ENCODE data around the gene SND1.

SND1 gene

DNA sequence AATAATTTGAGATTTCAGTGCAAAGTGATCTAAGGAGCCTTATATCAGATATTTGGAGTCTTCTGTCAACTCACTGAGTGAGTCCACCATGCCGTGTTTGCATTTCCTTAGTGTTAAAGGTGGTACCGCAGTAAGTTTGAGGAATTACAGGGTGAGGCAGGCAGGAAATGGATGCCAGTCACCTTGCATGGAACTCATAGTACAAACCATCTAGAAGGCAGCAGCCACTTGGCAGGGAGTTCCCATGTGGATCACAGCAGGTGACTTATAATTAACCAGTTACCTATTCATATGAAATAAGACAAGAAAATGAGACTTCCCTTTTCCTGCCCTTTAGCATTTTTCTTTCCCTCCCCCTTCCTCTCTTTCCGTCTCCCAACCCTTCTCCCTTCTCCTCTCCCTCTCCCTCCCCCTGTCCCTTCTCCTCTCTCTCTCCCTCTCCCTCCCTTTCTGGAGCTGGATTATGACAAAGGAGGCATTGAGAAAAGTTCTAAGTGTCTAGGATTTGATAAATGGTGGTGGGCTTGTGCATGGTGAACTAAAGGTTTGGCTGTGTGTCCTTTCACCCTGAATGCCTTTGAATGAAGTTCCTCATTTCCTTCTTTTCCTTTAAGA lies 285.2 kb downstream of the SND1 start:
- Histone ChIP-seq H3K4me3 (no peak overlapping the region), H3K27ac (no peak overlapping the region)

DNA sequence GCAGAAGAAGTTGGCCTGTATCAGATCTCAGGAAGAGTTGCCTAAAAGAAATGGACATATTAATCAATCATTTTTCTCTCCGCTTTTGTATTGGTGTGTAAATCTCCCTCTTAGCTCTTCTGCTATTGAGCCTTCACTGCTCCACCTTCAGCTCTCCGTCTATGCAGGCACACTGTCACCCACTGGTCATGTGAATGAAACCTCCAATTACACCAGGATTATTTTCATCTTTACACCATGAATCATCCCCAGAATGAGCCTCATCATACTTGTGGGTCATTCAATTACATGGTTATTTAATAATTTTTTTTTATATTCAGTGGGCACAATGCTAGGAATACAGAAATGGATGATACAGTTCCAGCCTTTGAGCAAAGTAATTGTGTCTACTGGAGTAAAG lies 286.6 kb downstream of the SND1 start:
- Histone ChIP-seq H3K4me3 (no peak overlapping the region), H3K27ac (peak overlapping the region in 1 of 21 experiments; percentile 20)

DNA sequence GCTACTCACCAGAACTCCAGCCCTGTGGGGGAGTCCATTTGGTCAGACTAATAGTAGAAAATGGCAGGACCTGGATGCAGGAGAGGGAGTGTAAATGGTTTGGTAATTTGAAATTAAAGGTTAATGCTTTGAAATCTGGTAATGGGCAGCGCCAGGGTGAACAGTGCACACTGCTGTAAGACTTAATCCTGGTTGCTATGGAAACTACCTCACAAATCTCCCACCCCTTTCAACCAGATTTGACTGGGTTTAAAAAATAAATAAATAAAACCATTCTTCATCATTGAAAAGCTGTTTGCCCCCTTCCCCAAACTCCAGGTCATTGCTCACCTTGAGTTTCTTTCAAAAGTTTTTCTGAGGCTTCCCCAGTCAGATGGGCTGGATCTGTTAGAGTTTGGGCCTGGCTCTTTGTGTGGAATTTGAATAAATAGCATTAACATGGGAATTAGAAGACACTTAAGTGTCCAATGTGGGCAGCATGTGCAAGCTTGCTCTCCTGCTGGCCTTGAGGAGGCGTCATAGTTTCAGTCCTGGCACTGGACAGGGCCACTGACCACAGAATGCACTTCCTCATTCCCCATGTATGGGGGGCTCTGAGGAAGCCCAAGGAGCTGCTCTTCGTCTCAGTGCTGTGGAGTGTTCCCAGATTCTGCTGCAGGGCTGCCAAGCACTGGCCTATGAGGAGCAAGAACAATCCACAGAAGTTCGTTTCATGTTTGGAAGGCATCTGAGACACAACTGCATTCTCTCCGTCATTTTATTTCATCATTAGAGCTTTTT lies 288.6 kb downstream of the SND1 start:
- H3K27ac ChIP-seq = peak overlapping the region in 3 of 21 experiments; percentile 25 to 27 (median 26)
- H3K4me3 ChIP-seq = no peak overlapping the region

DNA sequence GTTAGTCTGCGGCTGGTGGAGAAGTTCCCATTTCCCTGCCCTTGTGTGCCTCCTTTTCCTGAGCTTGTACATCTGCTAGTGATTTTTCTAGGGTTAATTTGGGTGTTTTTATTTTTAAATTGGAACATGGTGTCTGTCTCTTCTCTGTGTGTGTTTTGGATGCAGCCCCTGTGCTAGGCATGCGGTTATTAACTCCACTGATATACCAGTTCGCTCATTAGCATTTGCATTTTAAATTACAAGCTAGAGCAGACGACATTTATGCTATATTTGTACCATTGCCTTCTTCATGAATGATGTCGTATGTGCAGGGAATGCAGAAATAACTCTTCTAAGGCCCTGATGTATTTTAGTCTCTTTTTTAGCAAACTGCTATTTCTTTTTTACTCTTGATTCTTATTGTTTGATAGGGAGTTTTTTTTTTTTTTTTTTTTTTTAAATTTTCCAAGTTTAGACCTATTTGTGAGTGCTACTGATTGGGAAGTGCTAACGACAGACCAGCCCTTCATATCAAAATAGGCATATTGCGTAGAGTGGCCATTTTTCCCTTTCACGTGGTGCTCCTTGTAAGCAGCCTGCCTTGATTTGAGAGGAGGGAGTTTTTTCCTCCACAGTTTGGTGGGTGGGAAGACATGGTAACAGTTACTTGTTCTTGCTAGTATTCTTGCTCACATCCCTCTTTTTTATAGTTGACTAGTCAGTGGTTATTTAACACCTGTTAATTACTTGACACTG lies 289.6 kb downstream of the SND1 start:
- Histone ChIP-seq H3K27ac (peak overlapping the region in 1 of 21 experiments; percentile 27), H3K4me3 (no peak overlapping the region)

DNA sequence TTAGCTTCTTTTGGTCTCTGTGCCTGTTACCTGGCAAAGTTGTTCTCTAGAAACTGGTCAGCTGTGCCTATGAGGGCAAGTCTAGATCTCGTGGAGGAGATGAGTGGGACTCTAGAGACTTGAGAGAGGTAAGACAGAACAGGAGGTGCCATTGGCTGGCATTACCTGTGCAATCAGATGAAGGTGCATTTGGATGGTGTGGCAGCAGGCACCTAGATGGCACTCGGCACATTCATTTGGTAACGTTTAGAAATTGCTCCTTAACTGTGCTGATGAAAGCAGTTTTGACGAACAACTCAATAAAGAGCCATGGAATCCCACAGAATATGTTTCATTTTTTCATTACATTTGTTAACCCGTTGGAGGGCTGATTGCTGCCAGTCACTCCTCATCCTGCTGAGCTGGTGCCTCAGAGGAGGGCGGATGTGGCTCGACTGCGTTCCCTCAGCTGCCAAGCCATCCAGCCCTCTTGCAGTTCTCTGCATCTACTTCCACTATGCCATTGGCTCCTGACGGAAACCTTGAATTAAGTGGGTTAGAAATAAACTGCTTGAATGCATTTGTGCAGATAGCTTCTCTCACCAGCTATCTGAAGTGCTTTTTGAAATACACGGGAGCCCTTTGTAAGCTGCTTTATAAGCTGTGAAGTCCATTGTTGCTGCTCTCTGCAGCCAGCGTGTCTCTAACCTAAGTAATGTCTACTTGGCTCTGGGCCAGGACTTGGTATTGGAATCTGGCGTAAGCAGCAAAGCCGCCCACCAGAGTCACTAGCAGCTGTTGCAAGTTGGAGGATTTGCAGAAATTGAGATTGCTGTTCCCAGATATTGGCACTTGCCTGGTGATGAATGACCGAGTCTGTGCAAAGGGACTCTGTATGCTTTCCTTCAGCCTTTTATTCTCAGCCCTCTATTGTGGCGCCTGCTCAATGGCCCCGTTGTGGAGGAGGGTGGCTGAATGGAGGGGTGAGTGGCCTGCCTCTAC lies 291.8 kb downstream of the SND1 start:
- H3K27ac ChIP-seq = no peak overlapping the region
- no peak overlapping the region for H3K4me3 ChIP-seq

DNA sequence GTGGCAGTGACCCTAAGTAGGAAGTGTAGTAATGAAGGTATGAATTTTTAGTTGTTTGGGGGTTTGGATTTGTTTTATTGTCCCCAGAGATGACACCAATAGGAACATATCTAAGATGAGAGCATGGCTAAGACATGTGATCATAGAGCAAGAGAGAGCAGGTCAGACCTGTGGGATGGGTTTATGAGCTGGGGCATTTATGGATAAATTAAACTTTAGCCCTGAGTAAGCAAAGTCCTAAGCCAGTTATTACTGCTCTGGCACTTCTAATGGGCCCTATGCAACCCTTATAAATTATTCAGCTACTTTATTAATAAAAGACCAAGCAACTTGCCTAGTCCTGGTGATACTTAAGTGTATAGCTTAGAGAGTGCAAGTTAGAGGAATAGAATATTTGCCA lies 294.1 kb downstream of the SND1 start:
- H3K27ac ChIP-seq = no peak overlapping the region

DNA sequence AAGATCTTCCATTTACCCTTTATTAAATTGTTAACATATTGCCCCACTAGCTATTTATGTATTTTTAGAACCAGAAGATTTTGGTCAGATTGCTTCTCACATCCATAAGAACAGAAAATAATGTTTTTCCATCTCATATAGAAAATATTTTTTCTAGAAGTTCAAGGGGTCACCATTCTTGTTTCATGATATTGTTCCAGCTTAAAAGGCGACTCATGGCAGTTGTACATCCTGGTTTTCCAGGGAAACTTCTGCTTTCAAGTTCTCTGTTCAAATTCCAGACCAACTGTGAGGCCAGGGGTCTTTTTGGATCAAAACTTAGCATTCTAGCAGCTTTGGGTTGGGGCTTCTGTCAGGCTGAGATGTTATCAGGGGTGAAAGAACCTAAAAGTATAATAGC lies 294.9 kb downstream of the SND1 start:
- H3K4me3 ChIP-seq = no peak overlapping the region
- no peak overlapping the region for H3K27ac ChIP-seq

More for the DNA sequence above, 294.1 kb downstream of the SND1 start:
- H3K4me3 ChIP-seq = no peak overlapping the region

DNA sequence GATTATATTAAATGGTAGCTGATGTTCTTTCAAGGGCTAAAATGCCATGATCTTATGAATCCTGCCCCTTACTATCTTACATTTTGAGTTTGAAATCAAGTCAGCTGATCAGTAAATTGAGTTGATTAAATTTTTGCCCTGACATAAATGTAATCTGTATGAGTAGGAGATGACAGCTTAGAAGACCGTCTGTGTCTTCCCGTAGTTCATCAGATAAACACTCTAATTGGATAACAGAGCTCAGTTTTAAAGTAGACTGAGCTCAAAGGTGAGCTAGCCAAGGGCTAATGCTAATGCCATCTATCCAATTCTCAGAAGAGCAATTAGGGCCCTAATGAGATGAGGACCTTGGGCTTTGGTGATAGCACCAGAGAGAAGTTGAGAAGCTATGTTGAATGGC lies 296.3 kb downstream of the SND1 start:
- no peak overlapping the region for H3K27ac ChIP-seq

DNA sequence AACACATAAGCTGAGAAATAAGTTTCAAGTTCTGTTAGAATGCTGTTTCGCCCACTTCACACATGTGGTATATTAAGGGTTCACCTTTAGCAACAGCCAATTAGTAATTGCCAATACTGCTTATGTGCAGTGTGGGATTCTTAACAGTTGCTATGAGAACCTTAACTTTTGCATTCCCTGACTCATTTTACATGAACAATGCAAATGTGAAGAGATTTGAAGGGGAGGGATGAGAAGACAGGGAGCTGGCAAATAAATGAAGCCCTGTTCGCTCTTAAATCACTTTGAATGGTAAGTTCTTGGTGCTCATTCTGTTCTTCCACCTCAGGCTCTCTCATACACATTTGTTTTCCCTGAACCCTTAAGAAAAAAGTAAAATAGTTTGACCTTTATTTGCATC lies 296.9 kb downstream of the SND1 start:
- Histone ChIP-seq H3K27ac (no peak overlapping the region), H3K4me3 (no peak overlapping the region)

More for the DNA sequence above, 296.3 kb downstream of the SND1 start:
- no peak overlapping the region for H3K4me3 ChIP-seq

DNA sequence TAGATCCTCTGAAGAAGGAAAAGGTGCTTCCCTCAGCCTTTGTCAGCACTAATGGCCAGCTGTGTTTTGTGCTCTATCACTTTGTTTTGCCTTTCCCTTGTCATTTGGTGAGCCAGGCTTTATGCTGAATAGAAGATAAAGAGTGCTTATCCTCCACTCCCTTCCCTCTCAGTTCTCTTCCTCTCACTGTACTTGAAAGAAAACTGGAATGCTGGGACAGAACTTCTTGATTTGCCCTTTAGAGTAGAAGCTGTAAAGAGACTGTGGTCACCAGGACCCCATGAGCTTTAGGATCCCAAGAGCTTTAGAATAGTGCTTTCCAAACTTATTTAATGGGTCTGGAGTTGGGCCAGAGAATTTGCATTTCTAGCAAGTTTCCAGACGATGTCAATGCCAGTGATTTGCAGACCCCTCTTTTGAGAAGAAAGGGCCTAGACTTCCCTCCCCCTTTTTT lies 297.8 kb downstream of the SND1 start:
- H3K4me3 ChIP-seq = no peak overlapping the region
- H3K27ac ChIP-seq = no peak overlapping the region

DNA sequence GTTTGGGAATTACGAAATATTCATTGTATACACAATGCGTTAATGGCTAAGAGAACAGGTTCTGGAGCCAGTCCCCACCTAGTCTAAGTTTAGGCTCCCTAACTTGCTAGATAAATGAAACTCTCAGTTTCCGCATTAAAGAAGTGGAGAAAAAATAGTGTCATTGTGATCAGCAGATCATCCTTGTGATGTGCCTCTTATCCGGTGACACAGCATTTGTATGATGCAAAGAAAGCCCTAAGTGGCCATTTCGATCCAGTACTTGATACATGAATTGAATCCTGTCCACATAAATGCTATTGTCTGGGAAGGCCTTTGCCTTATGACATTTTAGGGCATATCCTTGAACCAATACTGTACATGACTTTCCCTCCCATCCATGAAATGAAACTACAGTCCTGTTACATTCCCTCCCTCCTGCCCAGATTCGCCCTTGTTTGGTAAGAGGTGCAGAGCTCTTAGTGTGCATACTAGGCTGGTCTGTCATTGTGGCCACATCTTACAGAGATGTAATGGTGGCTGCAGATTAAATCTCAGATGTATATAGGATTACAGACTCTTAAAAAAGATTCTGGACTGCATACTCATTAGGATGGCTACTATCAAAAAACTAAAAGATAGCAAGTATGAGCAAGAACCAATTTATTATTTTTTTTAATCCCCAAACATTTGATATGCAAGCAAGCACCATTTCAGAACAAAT lies 298.4 kb downstream of the SND1 start:
- Histone ChIP-seq H3K4me3 (no peak overlapping the region), H3K27ac (no peak overlapping the region)

DNA sequence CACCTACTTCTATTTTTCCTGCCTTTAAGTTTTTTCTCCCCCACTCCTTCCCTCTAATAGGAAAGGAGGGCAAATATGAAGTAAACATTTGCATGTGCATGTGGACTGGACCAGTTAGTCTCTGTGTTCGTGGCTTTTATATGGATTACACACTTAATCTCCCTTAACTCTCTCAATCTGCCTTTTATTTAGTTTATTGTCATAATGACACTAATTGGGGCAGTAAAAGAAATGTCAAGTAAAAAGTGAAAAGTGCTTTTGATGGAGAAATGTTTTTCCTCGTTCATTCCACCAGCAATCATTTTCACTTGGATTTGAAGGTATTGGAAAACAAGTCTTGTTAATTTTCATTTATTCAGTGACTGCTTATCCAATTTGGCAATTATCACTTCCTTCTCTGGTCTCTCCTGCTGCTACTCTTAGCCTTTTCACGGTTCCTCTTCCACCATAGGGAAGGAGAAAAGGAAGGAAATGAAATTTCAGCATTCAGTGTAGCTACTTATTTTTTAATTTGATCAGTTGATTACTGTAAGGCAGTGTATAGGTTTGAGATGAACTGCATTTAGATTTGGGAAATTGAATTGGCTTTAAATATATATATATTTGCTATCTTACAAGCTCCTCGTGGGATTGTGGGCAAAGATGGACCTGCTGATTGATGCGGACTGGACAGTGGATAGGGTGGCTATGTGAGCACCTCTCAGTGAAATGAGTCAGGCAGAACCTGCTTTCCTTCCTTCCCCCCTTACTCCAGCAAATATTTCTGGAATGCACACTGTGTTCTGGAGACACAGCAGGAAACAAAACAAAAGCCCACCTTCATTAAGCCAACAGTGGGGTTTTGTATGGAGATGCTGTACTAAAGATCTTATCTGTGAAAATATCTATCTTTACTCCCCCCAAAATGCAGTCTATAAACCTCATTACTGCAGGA lies 301.7 kb downstream of the SND1 start:
- Histone ChIP-seq H3K4me3 (no peak overlapping the region), H3K27ac (no peak overlapping the region)

DNA sequence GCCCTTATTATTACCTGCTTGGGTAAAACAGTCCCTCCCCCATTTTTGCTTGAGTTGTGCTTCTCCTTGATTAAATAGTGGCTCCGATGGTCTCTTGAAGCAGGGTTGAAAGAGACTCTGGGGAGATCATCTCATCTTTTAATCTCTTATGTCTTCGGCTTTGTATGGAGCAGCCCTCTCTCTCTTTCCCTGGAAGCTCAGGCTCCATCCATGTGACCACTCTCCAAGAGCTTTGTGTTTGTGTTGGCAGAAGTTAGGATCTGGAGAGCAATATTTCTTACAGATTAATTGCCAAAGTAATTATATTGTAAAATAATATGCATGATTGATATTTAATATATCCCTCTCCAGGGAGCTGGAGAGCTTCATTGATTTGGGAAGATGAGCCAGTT lies 302.4 kb downstream of the SND1 start:
- no peak overlapping the region for H3K27ac ChIP-seq
- H3K4me3 ChIP-seq = no peak overlapping the region

DNA sequence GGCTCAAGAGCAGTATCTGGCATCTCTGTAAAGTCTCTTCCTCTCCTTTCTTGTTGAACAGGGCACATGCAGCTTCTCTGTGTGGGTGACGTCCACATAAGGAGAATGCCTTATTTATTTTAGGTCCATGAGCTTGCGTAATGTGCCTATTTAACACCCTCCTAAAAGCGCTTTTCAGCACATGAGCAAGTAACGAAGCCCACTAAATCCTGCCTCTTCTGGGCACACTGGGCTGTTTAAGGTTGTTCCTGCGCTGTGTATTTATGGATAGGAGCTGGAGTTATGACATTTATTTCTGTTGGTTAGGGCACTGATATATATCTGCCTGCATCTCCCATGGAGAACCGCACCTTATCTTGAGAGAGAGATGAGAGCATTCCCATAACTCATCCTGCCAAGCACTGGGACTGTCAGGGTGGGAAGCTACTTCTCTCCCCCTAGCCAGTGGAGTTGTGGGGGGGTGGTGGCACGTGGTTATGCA lies 303.1 kb downstream of the SND1 start:
- H3K27ac ChIP-seq = no peak overlapping the region

DNA sequence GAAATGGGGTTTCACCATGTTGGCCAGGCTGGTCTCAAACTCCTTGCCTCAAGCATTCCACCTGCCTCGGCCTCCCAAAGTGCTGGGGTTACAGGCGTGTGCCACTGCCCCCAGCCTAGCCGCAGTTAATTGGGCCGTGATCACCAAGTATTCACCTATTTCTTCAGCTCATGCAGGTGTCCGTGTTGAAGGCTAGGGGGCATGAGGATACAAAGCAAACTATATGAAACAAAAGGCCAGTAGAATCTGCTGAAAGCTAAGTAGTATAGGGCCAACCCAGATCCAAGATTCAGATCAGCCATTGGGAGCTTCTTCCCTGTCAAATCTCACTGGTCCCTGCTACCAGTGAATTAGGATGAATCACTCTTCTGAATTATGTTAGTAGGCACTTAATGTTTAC lies 305.9 kb downstream of the SND1 start:
- H3K4me3 ChIP-seq = no peak overlapping the region

More for the DNA sequence above, 303.1 kb downstream of the SND1 start:
- H3K4me3 ChIP-seq = no peak overlapping the region

DNA sequence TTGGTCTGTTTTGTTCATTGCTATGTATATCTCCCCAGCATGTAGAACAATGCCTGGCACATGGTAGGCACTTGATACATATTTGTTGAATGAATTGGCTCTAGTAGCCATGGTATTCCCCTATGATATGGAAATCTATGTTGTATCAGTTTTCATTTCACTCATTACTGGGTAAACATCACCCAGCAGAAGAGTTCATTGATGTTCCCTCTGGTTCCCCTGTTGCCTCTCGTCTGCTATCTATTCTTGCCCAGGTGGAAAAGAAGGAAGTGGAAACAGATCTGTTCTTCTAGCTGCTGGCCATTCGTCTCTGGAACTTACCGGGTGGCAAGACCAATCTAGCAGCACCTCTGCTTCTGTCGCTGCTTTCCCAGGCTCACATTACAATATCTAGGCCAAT lies 307.8 kb downstream of the SND1 start:
- Histone ChIP-seq H3K4me3 (no peak overlapping the region), H3K27ac (no peak overlapping the region)

More for the DNA sequence above, 305.9 kb downstream of the SND1 start:
- no peak overlapping the region for H3K27ac ChIP-seq

DNA sequence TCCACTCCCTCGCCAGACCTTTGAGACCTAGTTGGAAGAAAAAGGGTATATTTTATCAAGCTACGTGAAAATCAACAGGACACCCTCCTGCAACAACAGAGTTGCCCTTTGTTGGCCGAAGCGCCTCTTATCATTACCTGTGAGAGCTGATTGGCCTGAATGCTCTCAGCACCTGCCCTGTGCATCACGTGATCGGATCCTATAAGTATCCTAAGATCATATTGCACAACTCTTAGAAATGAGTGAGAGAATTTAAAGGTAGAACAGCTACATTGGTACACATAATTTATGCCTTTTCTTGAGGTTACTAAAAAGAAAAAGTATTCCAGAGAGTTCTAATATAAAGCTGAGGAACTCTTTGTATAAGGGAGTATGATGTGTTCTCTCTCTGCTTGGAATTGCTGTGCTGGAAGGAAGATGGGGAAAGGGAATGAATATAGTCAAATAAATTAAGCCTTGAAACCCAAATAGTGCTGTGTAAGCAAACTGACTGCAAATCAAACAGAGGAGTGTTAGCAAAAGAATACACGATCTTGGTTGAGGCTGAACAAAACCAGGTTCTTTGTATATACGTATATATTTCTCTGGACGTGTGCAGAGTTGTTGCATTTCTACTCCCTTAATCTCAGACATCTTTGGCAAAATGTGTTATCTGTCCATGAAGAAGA lies 309.9 kb downstream of the SND1 start:
- H3K4me3 ChIP-seq = no peak overlapping the region
- no peak overlapping the region for H3K27ac ChIP-seq

All from skin epidermis (tissue), 12 donors.